Peyer's patch (tissue), 4 donors: ENCODE data around the gene CYP4V2.

Experiments used
- POLR2A ChIP-seq, 2 donors: fragments of 450-650 bp; IDR thresholded peaks; one replicate each; pipeline ENCODE4 v1.5.1; 2017; ENCODE audit warnings: antibody characterized with exemption in 2 of 2, mild to moderate bottlenecking in 2 of 2, moderate library complexity in 2 of 2
- TF ChIP-seq, protein P1 (sequence below), 6 experiments: fragments of 450-650 bp in 4 of 6; fragments of 200-600 bp in 2 of 6; sonication (generic) in 1 of 6; IDR thresholded peaks; one replicate each; pipeline ENCODE4 v1.5.1; 2017 to 2019; ENCODE audit warnings: antibody characterized with exemption in 6 of 6, mild to moderate bottlenecking in 3 of 6, moderate library complexity in 1 of 6

GRCh38 chr4:186217733-186218293 lies 26.4 kb downstream of the CYP4V2 start:
- TF ChIP-seq, protein P1, sequence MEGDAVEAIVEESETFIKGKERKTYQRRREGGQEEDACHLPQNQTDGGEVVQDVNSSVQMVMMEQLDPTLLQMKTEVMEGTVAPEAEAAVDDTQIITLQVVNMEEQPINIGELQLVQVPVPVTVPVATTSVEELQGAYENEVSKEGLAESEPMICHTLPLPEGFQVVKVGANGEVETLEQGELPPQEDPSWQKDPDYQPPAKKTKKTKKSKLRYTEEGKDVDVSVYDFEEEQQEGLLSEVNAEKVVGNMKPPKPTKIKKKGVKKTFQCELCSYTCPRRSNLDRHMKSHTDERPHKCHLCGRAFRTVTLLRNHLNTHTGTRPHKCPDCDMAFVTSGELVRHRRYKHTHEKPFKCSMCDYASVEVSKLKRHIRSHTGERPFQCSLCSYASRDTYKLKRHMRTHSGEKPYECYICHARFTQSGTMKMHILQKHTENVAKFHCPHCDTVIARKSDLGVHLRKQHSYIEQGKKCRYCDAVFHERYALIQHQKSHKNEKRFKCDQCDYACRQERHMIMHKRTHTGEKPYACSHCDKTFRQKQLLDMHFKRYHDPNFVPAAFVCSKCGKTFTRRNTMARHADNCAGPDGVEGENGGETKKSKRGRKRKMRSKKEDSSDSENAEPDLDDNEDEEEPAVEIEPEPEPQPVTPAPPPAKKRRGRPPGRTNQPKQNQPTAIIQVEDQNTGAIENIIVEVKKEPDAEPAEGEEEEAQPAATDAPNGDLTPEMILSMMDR (IDR thresholded peaks at IDR 0.05), result no peak
- no peak for TF ChIP-seq POLR2A (IDR thresholded peaks at IDR 0.05)
